ENCODE measurements around the gene NCK2. TPM values are rescaled to one million over a fixed set of nuclear protein-coding genes. Genes with fewer than 3 reads are reported as not detected.

NCK2 gene
- total and polyA plus RNA-seq, 9 of the 15 experiments (the other 6 are each of a cell fraction or from before 2014, with no cell fraction given) = 0.90 to 27.9 (median 15.9) TPM

- H3K79me2 ChIP-seq (ENCODE audit: control insufficient read depth, insufficient read depth, low read length) = peaks cover 5% of the 10 kb centered on the region; the same call in 2 of the 3 replicates
- ChIA-PET CTCF (ENCODE audit: low intra/inter-chr PET ratio) (no interaction called here), POLR2A (no interaction called here)
- FAIRE-seq = no peak
- H3K9ac ChIP-seq (ENCODE audit: insufficient read depth in 1 of 2, low read depth in 2 of 2, low read length in 2 of 2) = no peak overlapping the region
- H3K4me3 ChIP-seq = no peak overlapping the region
- no peak overlapping the region for H3K27ac ChIP-seq (ENCODE audit: extremely low read depth, low read depth, low read length)
- peaks cover 13 to 17% of the 10 kb centered on the region in 2 experiments for H3K4me1 ChIP-seq (replicated peaks in 1 of 2; ENCODE audit: control insufficient read depth in 2 of 2, insufficient read depth in 2 of 2, low read length in 2 of 2)
- WGBS (ENCODE audit: insufficient coverage, low coverage, missing lambda C conversion rate) = 34% methylated on average over 2 of the region's 2 CpGs
- H3K4me2 ChIP-seq (ENCODE audit: insufficient read depth, low read length) = no peak overlapping the region
- no peak overlapping the region for H2AFZ ChIP-seq (ENCODE audit: low read depth, low read length)
- in situ Hi-C loops (cut with MboI) (no loop called here), intact Hi-C loops (cut with micrococcal nuclease) (no loop called here)
- H3K27me3 ChIP-seq (ENCODE audit: control insufficient read depth in 2 of 2, insufficient read depth in 2 of 2, low read length in 2 of 2) = no peaks in the 10 kb centered on the region
- no peak for ATAC-seq
- peaks cover 2% of the 10 kb centered on the region for H3K9me1 ChIP-seq (ENCODE audit: control insufficient read depth, insufficient read depth, low read length)
- BruUV-seq (replicated peaks) = no TSS peak
- no peak for DNase-seq (ENCODE audit: extremely low read depth in 1 of 4, low spot score in 3 of 4)
- no peaks in the 10 kb centered on the region for H3K9me3 ChIP-seq (replicated peaks; ENCODE audit: control insufficient read depth, insufficient read depth, low read depth, low read length)
- H4K20me1 ChIP-seq (replicated peaks; ENCODE audit: control insufficient read depth, insufficient read depth, low read length) = no peaks in the 10 kb centered on the region; the same call in none of the 2 replicates
- H3K36me3 ChIP-seq (ENCODE audit: control insufficient read depth, insufficient read depth, low read length) = peaks cover 5% of the 10 kb centered on the region; the same call in 2 of the 3 replicates
- TF ChIP-seq CGGBP1 (CRISPR knock-in tag; IDR thresholded peaks at IDR 0.05) (no peak), LEF1 (IDR thresholded peaks at IDR 0.05) (no peak), ZBED1 (IDR thresholded peaks at IDR 0.05) (no peak), USF1 (CRISPR knock-in tag; IDR thresholded peaks at IDR 0.05) (no peak), ZNF3 (CRISPR knock-in tag; IDR thresholded peaks at IDR 0.05) (no peak), CBFA2T2 (conservative IDR thresholded peaks at IDR 0.05) (no peak), TBL1XR1 (IDR thresholded peaks at IDR 0.05; ENCODE audit: low read length in 2 of 2) (no peak), NELFE (IDR thresholded peaks at IDR 0.05; ENCODE audit: insufficient read depth, insufficient read length) (no peak), GATA2 (CRISPR knock-in tag; IDR thresholded peaks at IDR 0.05) (no peak), ID3 (CRISPR knock-in tag; IDR thresholded peaks at IDR 0.05) (no peak), ID3 (tag; IDR thresholded peaks at IDR 0.05) (no peak), EGR1 (conservative IDR thresholded peaks at IDR 0.05) (no peak), POLR2AphosphoS2 (IDR thresholded peaks at IDR 0.05; ENCODE audit: low read length) (no peak), E2F8 (IDR thresholded peaks at IDR 0.05; ENCODE audit: low read depth, partially characterized antibody) (no peak), ZNF431 (CRISPR knock-in tag; IDR thresholded peaks at IDR 0.05) (no peak)
- TF ChIP-seq, protein P1, sequence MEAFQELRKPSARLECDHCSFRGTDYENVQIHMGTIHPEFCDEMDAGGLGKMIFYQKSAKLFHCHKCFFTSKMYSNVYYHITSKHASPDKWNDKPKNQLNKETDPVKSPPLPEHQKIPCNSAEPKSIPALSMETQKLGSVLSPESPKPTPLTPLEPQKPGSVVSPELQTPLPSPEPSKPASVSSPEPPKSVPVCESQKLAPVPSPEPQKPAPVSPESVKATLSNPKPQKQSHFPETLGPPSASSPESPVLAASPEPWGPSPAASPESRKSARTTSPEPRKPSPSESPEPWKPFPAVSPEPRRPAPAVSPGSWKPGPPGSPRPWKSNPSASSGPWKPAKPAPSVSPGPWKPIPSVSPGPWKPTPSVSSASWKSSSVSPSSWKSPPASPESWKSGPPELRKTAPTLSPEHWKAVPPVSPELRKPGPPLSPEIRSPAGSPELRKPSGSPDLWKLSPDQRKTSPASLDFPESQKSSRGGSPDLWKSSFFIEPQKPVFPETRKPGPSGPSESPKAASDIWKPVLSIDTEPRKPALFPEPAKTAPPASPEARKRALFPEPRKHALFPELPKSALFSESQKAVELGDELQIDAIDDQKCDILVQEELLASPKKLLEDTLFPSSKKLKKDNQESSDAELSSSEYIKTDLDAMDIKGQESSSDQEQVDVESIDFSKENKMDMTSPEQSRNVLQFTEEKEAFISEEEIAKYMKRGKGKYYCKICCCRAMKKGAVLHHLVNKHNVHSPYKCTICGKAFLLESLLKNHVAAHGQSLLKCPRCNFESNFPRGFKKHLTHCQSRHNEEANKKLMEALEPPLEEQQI (IDR thresholded peaks at IDR 0.05) = no peak
- TF ChIP-seq, protein P2, sequence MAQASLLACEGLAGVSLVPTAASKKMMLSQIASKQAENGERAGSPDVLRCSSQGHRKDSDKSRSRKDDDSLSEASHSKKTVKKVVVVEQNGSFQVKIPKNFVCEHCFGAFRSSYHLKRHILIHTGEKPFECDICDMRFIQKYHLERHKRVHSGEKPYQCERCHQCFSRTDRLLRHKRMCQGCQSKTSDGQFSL (CRISPR knock-in tag; IDR thresholded peaks at IDR 0.05) = no peak
- TF ChIP-seq, protein P2 (tag; IDR thresholded peaks at IDR 0.05) = no peak
Measured at GRCh38 chr2:105877945-105878344, 133.2 kb downstream of the NCK2 start.

Measured in K562 (cell line).